Activated T-cell treated with anti-CD3 and anti-CD28 coated beads, Interleukin-2, amount 50 U/mL, for 48 hours (primary cell): ENCODE data around the gene ZNF556.

Experiments used
- DNase-seq, 2 experiments: peaks; one replicate each; pipeline ENCODE4 v3.0.0-alpha.2; 2020

ZNF556 gene

DNA sequence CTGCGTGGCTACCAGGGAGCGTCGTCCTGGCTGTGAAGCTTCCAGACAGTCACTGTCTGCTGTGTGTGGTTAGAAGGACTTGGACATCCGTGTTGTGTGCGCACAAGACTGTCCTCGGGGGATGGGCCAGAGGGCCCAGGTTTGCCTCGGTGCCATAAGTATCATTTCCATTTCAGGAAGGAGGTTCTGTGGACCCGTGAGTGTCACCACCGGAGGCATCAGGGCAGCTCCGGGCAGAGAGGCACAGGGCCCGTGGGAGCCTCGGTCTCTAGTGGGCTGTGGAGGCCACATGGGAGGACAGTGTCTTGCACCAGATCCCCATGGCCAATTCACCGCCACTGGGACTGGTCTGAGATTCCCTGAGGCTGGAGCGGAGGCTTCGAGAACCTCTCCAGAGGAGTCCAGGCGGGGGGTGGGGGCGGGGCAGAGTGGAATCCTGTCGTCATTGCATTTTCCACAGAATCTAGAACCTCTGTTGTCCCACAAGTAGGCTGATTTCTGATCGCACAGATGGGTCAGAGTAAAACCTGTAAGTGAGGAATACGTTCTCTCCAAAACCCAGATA is 39.6 kb downstream of the ZNF556 start:
- DNase-seq: no peak

DNA sequence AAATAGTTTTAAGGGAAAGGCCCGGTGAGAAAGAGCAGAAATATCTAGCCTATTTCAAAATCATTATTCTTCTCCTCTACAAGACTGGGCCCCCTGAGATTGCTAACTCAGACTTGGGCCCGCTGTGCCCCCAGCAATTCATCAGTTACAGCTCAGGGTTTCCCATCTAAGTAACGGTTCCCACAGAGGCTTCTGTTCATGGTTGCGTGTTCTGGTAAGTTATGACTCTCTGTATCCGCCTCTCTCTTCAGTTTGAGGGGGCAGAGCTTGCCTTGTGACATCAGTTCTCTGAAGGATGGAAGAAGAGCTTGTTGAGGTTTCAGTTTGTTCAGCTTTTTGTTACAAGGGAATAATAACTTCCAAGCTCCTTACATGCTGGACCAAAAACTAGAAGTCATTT is 45.2 kb downstream of the ZNF556 start:
- no peak for DNase-seq

GRCh38 chr19:2917275-2918184 is 50.4 kb downstream of the ZNF556 start:
- no peak for DNase-seq

DNA sequence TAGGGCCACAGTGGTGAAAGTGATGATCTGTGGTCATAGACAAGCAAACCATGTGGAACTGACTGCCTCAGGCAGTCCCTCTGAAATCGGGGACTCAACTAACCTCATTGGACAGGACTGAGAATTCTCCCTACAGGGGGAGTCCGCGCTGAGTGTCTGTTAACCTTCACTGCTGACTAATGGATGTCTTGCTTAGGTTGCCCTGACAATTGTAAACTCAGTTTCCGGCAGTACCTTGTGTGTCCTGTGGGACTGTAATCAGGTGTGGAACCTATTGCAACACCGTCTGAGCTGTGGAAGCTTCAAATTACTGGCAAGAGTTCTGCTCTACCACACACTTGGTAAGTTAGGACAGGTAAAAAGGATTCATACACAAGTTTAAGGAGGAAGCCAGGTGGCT is 55.9 kb downstream of the ZNF556 start:
- no peak for DNase-seq

GRCh38 chr19:2923510-2923909 is 56.4 kb downstream of the ZNF556 start:
- no peak for DNase-seq

GRCh38 chr19:2926341-2927031 is 59.4 kb downstream of the ZNF556 start:
- DNase-seq: no peak

GRCh38 chr19:2927032-2927430 is 59.9 kb downstream of the ZNF556 start:
- DNase-seq: no peak
